Dendritic cell treated with granulocyte-macrophage colony-stimulating factor and Interleukin-4, amounts not matched to agents 40 ng/mL and 50 ng/mL, for 4 days (primary cell): ENCODE measurements around the gene SYNGR2.

Source experiments
- H3K27ac Mint-ChIP-seq: one replicate; pipeline ENCODE4 v1.8.0; 2022; ENCODE audit warnings: mild to moderate bottlenecking, mixed read lengths
- H3K27me3 Mint-ChIP-seq: one replicate; pipeline ENCODE4 v1.8.0; 2022; ENCODE audit warnings: mild to moderate bottlenecking, mixed read lengths
- H3K36me3 Mint-ChIP-seq: one replicate; pipeline ENCODE4 v1.8.0; 2022; ENCODE audit warnings: low read depth, mixed read lengths
- H3K4me1 Mint-ChIP-seq: one replicate; pipeline ENCODE4 v1.8.0; 2022; ENCODE audit warnings: low read depth, mixed read lengths
- H3K4me3 Mint-ChIP-seq: one replicate; pipeline ENCODE4 v1.8.0; 2022; ENCODE audit warnings: mild to moderate bottlenecking, moderate library complexity, mixed read lengths
- H3K9me3 Mint-ChIP-seq: one replicate; pipeline ENCODE4 v1.8.0; 2022; ENCODE audit warnings: mixed read lengths
- intact Hi-C: fragments of 100-400 bp; cut with micrococcal nuclease; formaldehyde crosslinking; loops from one replicate; pipeline ENCODE4 v1.15.0; 2022

The SYNGR2 gene

DNA sequence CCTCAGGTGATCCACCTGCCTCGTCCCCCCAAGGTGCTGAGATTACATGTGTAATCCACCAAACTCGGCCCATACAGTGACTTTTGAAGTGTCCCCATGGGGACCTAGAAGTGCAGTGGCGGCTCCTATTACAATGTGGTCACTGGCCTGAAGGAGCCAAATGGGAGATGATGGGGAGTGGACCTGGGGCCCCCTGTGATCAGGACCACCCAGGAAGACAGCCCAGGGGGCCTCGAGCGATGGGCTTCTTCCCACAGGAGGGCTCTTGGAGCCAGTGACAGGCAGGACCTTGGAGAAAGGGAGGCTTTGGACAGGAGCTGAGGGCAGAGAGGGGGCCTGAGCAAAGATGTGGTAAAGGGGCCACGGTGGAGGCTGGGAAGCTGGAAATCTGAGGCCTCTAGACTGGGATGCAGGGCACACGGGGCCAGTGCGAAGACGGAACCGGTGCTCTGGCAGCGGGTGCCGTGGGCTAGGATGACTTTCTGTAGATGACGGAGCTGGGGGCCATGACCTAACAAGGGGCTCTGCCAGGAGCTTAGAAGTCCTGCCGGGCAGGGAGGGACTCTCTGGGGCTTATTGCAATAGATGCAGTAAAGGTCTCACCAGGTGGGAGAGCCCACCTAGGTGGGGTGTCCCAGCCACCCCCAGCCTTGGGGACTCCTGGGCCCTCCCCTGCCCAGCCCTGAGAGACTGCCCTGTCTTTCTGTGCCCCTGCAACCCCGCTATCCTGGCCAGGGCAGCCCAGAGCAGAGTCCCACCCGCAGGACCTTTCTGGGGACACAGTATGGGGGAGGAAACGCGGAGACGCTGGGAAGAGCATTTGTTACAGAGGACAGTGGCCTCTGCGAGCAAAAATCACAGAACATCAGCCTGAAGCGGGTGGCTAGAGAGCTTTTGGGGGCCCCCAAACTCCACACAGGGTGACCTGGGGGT lies 24.9 kb upstream of the SYNGR2 start:
- Mint-ChIP-seq H3K4me3 (peak overlapping the region; percentile 17), H3K9me3 (no peaks in the 10 kb centered on the region), H3K4me1 (peaks cover 95% of the 10 kb centered on the region), H3K36me3 (peaks cover 26% of the 10 kb centered on the region), H3K27me3 (peaks cover under 1% of the 10 kb centered on the region), H3K27ac (peak overlapping the region; percentile 89)
- intact Hi-C loops = loop anchor here (1.0 kb wide), 1 partner anchor 31 kb away; no protein-coding TSS in a partner anchor

GRCh38 chr17:78144147-78144719 lies 24.1 kb upstream of the SYNGR2 start:
- Mint-ChIP-seq H3K9me3 (no peaks in the 10 kb centered on the region), H3K36me3 (peaks cover 18% of the 10 kb centered on the region), H3K27ac (peak overlapping the region; percentile 89), H3K27me3 (peaks cover 4% of the 10 kb centered on the region), H3K4me3 (peak overlapping the region; percentile 65), H3K4me1 (peaks cover 91% of the 10 kb centered on the region)
- intact Hi-C loops = loop anchor here (1.0 kb wide), 1 partner anchor 30 kb away; no protein-coding TSS in a partner anchor

GRCh38 chr17:78144736-78145641 lies 23.4 kb upstream of the SYNGR2 start:
- intact Hi-C loops = loop anchor here (1.0 kb wide), 1 partner anchor 29 kb away; no protein-coding TSS in a partner anchor
- H3K27me3 Mint-ChIP-seq = peaks cover 4% of the 10 kb centered on the region
- H3K36me3 Mint-ChIP-seq = peaks cover 16% of the 10 kb centered on the region
- peaks cover 84% of the 10 kb centered on the region for H3K4me1 Mint-ChIP-seq
- H3K4me3 Mint-ChIP-seq = peak overlapping the region; percentile 65
- no peaks in the 10 kb centered on the region for H3K9me3 Mint-ChIP-seq
- peak overlapping the region; percentile 89 for H3K27ac Mint-ChIP-seq

GRCh38 chr17:78146471-78146869 lies 21.9 kb upstream of the SYNGR2 start:
- H3K27me3 Mint-ChIP-seq = peaks cover 4% of the 10 kb centered on the region
- no peaks in the 10 kb centered on the region for H3K9me3 Mint-ChIP-seq
- intact Hi-C loops = no loop called here
- no peak overlapping the region for H3K4me3 Mint-ChIP-seq
- peak overlapping the region; percentile 70 for H3K27ac Mint-ChIP-seq
- H3K4me1 Mint-ChIP-seq = peaks cover 70% of the 10 kb centered on the region
- peaks cover 14% of the 10 kb centered on the region for H3K36me3 Mint-ChIP-seq

DNA sequence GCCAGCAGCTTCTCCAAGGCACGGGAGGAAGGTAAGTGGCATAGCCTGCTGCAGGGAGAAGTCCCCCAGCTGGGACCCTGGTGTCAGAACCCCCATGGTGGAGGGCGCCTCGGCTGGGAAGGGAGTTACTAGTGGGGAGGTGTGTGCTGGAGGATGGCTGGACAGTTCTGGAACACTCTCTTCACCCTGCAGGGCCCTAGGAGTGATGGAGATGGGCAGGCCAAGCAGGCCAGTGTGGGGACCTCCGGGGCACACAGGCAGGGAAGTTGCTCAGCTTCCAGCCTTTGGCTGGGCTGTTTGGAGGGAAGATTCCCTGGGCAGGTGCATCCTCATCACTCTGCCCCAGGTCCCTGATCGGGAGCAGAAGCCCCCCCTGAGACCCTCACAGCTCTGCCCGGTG lies 21.5 kb upstream of the SYNGR2 start:
- H3K27me3 Mint-ChIP-seq = peaks cover 4% of the 10 kb centered on the region

GRCh38 chr17:78147315-78147998 lies 20.9 kb upstream of the SYNGR2 start:
- H3K4me1 Mint-ChIP-seq = peaks cover 60% of the 10 kb centered on the region
- no peak overlapping the region for H3K27ac Mint-ChIP-seq

More for the DNA sequence above, 21.5 kb upstream of the SYNGR2 start:
- H3K4me3 Mint-ChIP-seq = no peak overlapping the region
- H3K36me3 Mint-ChIP-seq = peaks cover 10% of the 10 kb centered on the region
- peaks cover 66% of the 10 kb centered on the region for H3K4me1 Mint-ChIP-seq
- intact Hi-C loops = no loop called here
- no peaks in the 10 kb centered on the region for H3K9me3 Mint-ChIP-seq
- H3K27ac Mint-ChIP-seq = peak overlapping the region; percentile 70

DNA sequence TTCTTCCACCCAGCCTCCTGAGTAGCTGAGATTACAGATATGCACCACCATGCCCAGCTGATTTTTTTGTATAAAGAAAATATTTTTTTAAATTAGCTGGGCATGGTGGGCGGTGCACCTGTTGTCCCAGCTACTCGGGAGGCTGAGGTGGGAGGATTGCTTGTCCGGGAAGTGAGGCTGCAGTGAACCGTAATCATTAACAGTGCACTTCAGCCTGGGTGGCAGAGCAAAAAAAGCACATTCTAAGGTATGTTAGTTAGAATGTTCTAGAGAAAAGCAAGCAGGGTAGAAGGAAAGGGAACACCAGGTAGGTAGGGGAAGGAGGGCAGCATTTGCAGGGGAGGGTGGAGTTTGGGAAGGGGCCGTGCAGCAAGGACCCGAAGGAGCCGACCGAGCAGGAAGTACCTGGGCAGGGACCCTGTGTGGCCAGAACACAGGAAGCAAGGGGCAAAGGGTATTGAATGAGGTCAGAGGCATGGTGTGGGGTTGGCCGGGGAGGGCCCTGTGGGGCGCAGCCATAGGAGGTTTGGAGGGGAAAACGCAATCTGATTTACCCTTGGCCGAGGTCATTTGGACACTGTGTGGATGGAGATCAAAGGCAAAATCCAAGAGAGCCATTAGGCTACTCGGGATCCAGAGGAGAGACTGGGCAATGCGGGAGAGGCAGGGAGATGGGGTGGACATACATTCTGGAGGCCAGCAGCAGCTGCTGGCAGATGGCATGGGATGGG lies 19.9 kb upstream of the SYNGR2 start:
- Mint-ChIP-seq H3K27me3 (peaks cover 4% of the 10 kb centered on the region), H3K4me3 (no peak overlapping the region), H3K27ac (peak overlapping the region; percentile 28)

More at GRCh38 chr17:78147315-78147998, 20.9 kb upstream of the SYNGR2 start:
- Mint-ChIP-seq H3K36me3 (peaks cover 5% of the 10 kb centered on the region), H3K4me3 (no peak overlapping the region), H3K9me3 (no peaks in the 10 kb centered on the region), H3K27me3 (peaks cover 4% of the 10 kb centered on the region)
- intact Hi-C loops = no loop called here

GRCh38 chr17:78151514-78152008 lies 16.8 kb upstream of the SYNGR2 start:
- Mint-ChIP-seq H3K4me3 (no peak overlapping the region), H3K36me3 (no peaks in the 10 kb centered on the region), H3K27me3 (peaks cover 4% of the 10 kb centered on the region), H3K27ac (peak overlapping the region; percentile 51), H3K4me1 (peaks cover 33% of the 10 kb centered on the region), H3K9me3 (no peaks in the 10 kb centered on the region)
- intact Hi-C loops = no loop called here

More for the DNA sequence above, 19.9 kb upstream of the SYNGR2 start:
- intact Hi-C loops = no loop called here
- Mint-ChIP-seq H3K36me3 (no peaks in the 10 kb centered on the region), H3K9me3 (no peaks in the 10 kb centered on the region), H3K4me1 (peaks cover 53% of the 10 kb centered on the region)

GRCh38 chr17:78154903-78155811 lies 13.2 kb upstream of the SYNGR2 start:
- peaks cover 36% of the 10 kb centered on the region for H3K4me1 Mint-ChIP-seq
- no peak overlapping the region for H3K4me3 Mint-ChIP-seq
- H3K9me3 Mint-ChIP-seq = no peaks in the 10 kb centered on the region
- no peaks in the 10 kb centered on the region for H3K27me3 Mint-ChIP-seq
- intact Hi-C loops = no loop called here
- H3K36me3 Mint-ChIP-seq = no peaks in the 10 kb centered on the region
- H3K27ac Mint-ChIP-seq = peak overlapping the region; percentile 85

- Mint-ChIP-seq H3K4me1 (peaks cover 33% of the 10 kb centered on the region), H3K27me3 (peaks cover 2% of the 10 kb centered on the region), H3K27ac (peak overlapping the region; percentile 23), H3K36me3 (no peaks in the 10 kb centered on the region), H3K4me3 (no peak overlapping the region), H3K9me3 (no peaks in the 10 kb centered on the region)
- intact Hi-C loops = no loop called here
Observed at GRCh38 chr17:78159575-78160158, 8.7 kb upstream of the SYNGR2 start.

GRCh38 chr17:78163881-78164747 lies 4.3 kb upstream of the SYNGR2 start:
- Mint-ChIP-seq H3K27me3 (peaks cover 6% of the 10 kb centered on the region), H3K9me3 (no peaks in the 10 kb centered on the region), H3K4me1 (peaks cover 19% of the 10 kb centered on the region), H3K36me3 (peaks cover 5% of the 10 kb centered on the region), H3K4me3 (no peak overlapping the region), H3K27ac (no peak overlapping the region)
- intact Hi-C loops = no loop called here
